Posterior cingulate gyrus (tissue), 11 donors: ENCODE results near the gene PPT2.

Experiments used
- DNase-seq, 10 donors: peaks; one replicate each; pipeline versions ENCODE4 v3.0.0 to v3.0.0-alpha.2; 2020 to 2021; ENCODE audit warnings: mixed read lengths in 3 of 10
- intact Hi-C: fragments of 100-400 bp; cut with DNase I; formaldehyde crosslinking; loops from one replicate; pipeline ENCODE4 v1.15.1; 2023

Gene PPT2

GRCh38 chr6:32171234-32171633, 17.3 kb downstream of the PPT2 start:
- DNase-seq, result peak in 3 of 10 donors; percentile 17 to 52 (median 44)
- intact Hi-C loops, result no loop called here

DNA sequence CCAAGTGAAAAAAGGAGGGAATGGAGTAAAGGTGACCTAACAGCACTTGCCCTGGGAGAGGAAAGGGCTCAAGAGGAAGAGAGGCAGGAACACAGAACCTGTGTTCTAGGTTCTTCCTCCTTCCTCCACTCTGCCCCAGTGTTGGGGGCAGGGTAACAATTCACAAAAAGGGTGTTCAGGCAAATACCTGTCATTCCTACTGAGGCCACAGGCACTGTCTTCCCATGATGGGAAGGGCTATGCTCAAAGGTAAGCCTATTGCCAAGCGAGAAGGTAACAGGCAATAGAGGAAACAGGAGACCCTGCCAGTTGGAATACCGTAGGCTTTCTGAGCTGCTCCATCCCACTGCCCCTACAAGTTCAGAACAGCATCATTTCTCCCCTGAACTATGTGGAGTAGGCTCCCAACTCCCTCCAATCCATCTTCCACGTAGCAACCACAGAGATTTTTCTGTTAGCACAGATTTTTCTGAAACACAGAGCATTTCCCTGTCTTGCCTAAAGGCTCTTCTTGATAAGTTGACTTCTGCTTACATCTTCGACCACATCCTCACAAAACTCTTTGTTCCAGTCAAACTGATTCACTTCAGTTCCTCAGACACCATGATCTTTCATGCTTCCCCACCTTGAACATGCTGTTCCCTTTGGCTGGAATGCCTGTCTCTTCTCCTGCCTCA, 19.2 kb downstream of the PPT2 start:
- intact Hi-C loops, result no loop called here
- no peak for DNase-seq

DNA sequence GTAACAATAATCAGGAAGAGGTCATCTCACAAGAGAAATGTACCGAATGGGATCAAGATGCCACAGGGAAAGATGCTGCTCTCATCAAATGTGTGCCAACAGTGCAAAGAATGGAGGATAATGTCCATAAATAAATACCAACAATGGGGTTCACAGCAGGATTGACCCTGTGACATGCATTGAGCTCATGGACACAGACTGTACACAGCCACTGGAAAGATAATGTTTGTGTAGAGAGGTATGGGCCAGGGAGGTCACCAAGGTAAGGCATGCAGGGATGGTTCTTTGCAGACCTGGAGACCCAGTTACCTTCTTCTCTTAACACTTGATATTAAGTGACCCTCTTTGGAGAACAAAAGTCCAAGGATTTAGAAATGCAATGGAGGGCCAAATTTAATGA, 20.5 kb downstream of the PPT2 start:
- no peak for DNase-seq
- intact Hi-C loops, result no loop called here

- DNase-seq, result no peak
- intact Hi-C loops, result loop anchor here (5.0 kb wide), 1 partner anchor 43 kb away; the partner anchor contains the start of gene FKBPL
These were observed 21.4 kb downstream of the PPT2 start for GRCh38 chr6:32175322-32175710.

- intact Hi-C loops, result loop anchor here (2.0 to 5.0 kb wide), 2 partner anchors 19 to 44 kb away; partner anchors contain the start of gene FKBPL
These were observed 22.0 kb downstream of the PPT2 start, which contains the start of gene AGPAT1 for GRCh38 chr6:32175711-32176475. Gene AGPAT1 (minus strand): TSS chr6:32176084. CDS start chr6:32171496, 4,588 bp downstream.

GRCh38 chr6:32176476-32177182, 22.7 kb downstream of the PPT2 start:
- intact Hi-C loops, result loop anchor here (2.0 to 5.0 kb wide), 2 partner anchors 18 to 44 kb away; partner anchors contain the start of gene FKBPL
- peak in 1 of 10 donors; percentile 21 for DNase-seq

More at GRCh38 chr6:32175711-32176475, 22.0 kb downstream of the PPT2 start, which contains the start of gene AGPAT1:
- peak; percentile 97 to 100 (median 98) for DNase-seq

DNA sequence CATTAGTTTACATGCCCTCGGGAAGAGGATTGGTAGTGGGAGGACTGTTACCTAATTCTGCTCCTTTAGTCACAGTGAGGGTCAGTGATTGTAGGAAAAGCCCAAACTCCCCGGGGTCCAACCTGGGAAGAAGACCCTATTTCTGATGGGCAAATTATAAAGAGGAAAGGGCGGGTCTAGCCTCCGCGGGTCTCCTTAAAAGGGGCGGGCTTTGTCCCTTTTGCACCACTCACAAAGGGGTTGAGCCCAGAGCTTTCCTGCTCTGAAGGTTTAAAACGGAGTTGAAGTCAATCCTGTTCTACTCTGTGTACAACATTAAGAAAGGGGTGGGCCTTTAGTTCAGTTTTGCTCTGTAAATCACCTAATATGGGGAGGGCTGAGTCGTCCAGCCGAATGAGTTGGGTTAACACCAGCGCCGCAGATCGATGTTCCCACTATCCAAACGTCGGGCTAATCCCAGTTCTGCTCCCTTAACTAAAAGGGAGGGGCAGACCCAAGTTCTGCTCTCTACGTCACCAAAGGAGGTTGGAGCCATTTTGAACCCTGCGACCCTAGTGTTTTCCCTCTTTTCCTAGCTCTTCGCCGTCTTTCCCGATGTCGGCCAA, 23.3 kb downstream of the PPT2 start:
- intact Hi-C loops, result loop anchor here (2.0 to 5.0 kb wide), 2 partner anchors 18 to 45 kb away; partner anchors contain the start of gene FKBPL
- DNase-seq, result peak in 2 of 10 donors; percentile 71 to 74

DNA sequence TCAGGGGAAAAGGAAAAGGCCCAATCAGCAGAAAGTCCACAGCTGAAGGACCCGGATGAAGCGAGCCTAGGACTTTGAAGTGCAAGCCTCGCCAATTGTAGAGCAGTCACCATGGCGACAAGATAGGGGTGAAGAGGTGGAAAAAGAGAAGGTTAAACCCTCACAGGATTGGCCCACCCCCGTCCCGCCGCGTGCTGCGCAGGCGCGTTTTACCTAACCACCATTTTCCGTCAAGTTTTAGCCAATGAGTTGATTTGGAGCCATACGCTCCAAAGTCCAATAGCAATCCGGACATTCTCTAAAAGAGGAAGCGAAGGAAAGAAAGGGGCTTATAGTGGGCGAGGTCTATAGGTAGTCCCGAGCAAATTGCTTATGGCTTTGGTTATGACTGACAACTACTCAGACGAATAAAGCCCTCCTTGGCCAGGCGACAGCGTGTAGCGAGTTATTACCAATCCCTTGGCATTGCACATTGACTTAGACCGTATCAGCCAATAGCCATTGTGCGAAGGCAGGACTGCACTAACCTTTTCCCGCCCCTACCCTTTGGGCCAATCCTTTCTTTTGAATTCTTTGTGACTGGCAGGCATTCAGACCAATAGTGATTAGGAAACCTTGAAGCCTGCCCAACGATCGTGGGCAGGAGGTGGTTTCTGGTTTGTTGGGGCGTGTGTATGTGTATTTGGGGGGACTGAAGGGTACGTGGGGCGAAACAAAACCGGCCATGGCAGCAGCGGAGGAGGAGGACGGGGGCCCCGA, 24.0 kb downstream of the PPT2 start, which contains the start of gene RNF5:
TSS of gene RNF5 (plus strand) at position 618 of the 759 bp plus-strand sequence. CDS start at position 725, 107 bp downstream.
- intact Hi-C loops, result loop anchor here (2.0 to 5.0 kb wide), 2 partner anchors 17 to 46 kb away; partner anchors contain the start of gene FKBPL
- peak; percentile 86 to 99 (median 94) for DNase-seq

DNA sequence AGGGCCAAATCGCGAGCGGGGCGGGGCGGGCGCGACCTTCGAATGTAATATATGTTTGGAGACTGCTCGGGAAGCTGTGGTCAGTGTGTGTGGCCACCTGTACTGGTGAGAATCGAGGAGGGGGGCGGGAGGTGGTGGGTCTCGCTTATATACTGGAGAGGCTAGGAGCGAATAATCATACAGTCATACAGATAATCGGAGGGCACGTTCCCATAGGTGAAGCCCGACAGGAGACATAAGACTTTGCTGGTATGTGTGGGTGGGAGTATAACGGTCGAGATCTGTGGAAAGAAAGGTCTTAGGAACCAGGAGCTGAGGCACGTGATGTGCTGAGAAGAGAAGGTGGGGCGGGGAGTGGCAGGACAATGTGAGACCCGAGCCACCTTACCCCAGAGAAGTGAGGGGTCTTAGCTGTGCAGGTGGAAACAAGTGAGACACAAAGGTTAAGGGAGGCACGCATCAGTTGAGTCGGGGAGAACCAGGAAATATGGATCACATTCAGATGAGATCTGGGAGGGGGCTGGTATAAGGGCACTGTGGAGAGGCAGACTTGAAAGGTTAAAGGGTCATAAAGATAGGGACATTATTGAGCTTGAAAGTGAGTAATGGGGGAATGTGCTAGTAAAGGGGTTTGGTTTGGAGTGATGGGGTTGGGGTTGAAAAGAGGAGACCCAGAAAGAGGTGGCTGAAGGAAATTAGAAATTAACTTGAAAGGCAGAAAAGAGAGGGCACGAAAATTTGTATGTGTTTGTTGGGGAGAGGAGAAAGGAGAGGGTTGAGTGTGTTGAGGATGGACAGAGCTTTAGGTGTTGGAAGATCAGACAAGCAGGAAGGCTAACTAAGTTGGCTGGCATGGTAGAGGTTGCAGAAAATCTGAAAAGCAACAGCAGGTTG, 24.9 kb downstream of the PPT2 start:
- intact Hi-C loops, result loop anchor here (5.0 kb wide), 1 partner anchor 46 kb away; the partner anchor contains the start of gene FKBPL
- peak in 1 of 10 donors; percentile 17 for DNase-seq

DNA sequence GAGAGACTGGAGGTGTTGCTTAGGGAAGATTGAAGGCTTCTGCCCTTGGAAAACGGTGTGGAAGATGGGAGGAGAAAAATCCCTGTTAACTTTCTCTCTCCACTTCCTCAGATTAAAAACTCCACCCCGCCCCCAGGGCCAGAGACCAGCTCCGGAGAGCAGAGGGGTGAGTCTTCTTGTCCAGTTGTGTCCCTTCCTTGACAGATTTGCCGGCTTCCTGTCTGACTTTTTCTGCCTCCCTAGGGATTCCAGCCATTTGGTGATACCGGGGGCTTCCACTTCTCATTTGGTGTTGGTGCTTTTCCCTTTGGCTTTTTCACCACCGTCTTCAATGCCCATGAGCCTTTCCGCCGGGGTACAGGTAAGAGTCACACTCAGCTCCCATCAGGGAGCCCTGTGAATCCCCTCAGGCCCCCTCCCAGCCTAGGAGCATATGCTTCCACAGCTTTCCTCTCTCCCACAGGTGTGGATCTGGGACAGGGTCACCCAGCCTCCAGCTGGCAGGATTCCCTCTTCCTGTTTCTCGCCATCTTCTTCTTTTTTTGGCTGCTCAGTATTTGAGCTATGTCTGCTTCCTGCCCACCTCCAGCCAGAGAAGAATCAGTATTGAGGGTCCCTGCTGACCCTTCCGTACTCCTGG, 25.9 kb downstream of the PPT2 start:
- intact Hi-C loops, result loop anchor here (5.0 kb wide), 1 partner anchor 48 kb away; the partner anchor contains the start of gene FKBPL
- DNase-seq, result peak in 3 of 10 donors; percentile 29 to 52 (median 33)

- intact Hi-C loops, result no loop called here
- DNase-seq, result peak in 3 of 10 donors; percentile 35 to 61 (median 45)
These were observed 27.3 kb downstream of the PPT2 start for GRCh38 chr6:32181148-32181702.

- intact Hi-C loops, result no loop called here
- peak in 2 of 10 donors; percentile 33 to 57 for DNase-seq
These were observed 28.1 kb downstream of the PPT2 start for GRCh38 chr6:32181915-32182529.

DNA sequence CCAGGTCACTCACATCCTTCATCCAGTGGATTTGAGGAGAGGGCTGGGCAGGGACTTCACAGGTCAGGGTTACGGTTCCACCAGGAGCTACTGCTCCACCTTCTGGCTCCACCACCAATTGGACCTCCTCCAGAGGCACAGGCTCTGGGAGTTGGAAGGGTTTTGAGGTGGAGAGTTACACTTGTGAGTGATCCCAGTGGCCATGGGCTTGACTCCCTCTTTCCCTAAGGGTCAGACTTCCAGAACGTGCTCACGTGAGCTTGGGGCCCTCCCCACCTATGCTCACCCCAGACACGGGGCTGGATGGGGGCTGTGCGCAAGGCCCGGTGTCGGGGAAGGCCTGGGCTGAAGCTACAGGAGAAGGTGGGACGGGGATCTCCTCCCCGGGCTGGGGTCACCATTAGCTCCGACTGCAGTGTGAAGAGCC, 28.6 kb downstream of the PPT2 start:
- intact Hi-C loops, result no loop called here
- peak in 3 of 10 donors; percentile 40 to 67 (median 47) for DNase-seq

- peak in 2 of 10 donors; percentile 28 to 30 for DNase-seq
- intact Hi-C loops, result no loop called here
These were observed 29.1 kb downstream of the PPT2 start for GRCh38 chr6:32183030-32183429.

- peak in 3 of 10 donors; percentile 24 to 36 (median 31) for DNase-seq
- intact Hi-C loops, result no loop called here
These were observed 29.6 kb downstream of the PPT2 start for GRCh38 chr6:32183483-32184083.

GRCh38 chr6:32184084-32184640, 30.2 kb downstream of the PPT2 start, which contains the start of gene AGER:
Gene AGER (minus strand): TSS chr6:32184253. CDS start chr6:32184222, 31 bp downstream.
- peak in 2 of 10 donors; percentile 73 to 82 for DNase-seq
- intact Hi-C loops, result no loop called here
